HG03103 (cell line): ENCODE data around the gene ITGA11.

Experiments
- ATAC-seq: cut with Tn5 transposase; IDR thresholded peaks from one replicate; pipeline ENCODE4 v1.9.1; 2021; ENCODE audit warnings: low read depth; ENCODE audit not compliant: unreplicated experiment

ITGA11 gene

GRCh38 chr15:68364028-68364659 is 67.8 kb downstream of the ITGA11 start:
- no peak for ATAC-seq

GRCh38 chr15:68363353-68363752 is 68.6 kb downstream of the ITGA11 start:
- ATAC-seq, result no peak

DNA sequence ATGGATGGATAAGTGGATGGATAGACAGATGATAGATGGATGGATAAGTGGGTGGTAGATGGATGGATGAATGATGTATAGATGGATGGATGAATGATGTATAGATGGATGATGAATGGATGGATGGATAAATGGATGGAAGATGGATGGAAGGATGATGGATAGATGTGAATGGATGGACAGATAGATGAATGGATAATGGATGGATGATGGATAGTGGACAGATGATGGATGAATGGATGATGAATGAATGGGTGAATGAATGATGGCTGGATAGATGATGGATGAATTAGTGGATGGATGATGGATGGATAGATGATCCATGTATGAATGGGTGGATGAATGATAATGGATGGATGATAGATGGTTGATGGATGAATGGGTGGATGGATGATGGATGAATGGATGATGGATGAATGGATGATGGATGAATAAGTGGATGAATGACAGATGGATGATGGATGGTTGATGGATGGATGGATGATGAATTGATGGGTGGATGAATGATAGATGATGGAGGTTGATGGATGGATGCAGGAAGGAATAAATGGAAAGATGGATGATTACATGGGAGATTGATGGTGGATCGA is 69.3 kb downstream of the ITGA11 start:
- ATAC-seq, result no peak

DNA sequence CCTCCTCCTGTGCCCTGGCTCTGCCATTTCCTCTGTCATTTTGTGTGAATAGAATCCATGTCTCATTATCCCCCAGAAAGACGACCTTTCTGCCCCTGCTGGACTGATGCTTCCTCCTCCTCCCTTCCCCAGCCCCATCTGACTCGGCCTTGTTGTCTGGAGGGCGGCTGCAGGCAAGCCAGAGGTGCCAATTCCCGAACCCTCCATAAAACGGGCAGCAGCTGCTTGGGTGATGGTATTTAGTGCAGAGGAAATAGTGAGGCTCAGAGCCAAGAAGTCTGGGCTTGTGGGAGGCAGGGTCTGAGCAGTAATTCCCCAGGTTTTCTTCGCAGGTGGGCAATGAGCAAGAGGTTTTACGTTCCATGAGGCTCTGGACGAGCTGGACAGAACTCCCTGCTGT is 71.2 kb downstream of the ITGA11 start:
- ATAC-seq, result no peak

DNA sequence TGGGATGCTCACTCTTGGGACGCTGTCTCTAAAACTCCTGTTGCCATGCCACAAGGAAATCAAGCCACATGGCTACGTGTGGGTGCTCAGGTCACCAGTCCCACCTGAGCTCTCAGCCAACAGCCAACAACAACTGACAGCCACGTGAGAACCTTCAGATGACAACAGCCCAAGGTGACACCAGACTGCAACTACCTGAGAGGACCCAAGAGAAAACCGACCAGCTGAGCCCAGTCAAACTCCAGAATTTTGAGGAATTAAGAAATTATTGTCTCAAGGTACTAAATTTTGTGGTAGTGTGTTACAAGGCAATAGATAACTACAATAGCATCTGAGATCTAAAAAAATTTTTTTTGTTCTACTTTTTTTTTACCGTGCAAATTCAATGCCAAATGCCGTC is 75.2 kb downstream of the ITGA11 start:
- no peak for ATAC-seq

DNA sequence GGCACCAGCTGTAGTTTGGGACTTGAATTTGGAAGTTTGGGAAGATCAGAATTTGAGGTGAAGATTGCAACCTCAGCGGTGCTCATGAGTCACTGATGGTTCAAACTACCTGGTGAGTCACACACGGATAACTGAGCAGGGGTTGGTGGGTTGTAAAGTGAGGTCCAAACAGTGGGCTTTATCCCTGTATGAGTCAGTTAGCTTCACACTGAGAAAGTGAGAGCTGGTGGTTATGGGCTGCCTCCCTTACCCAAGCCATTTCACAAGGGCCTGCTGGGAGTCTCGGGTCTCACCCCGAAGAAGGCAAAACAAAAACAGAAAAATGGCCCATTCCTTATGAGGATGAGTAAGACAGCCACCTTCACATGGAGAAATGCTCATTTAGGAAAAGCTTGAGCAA is 77.0 kb downstream of the ITGA11 start:
- ATAC-seq, result no peak

GRCh38 chr15:68354268-68354667 is 77.7 kb downstream of the ITGA11 start:
- no peak for ATAC-seq

- ATAC-seq, result no peak
Measured at GRCh38 chr15:68353421-68354135, 78.4 kb downstream of the ITGA11 start.

GRCh38 chr15:68352401-68353062 is 79.4 kb downstream of the ITGA11 start:
- ATAC-seq, result no peak

GRCh38 chr15:68349151-68349550 is 82.8 kb downstream of the ITGA11 start:
- ATAC-seq, result no peak

DNA sequence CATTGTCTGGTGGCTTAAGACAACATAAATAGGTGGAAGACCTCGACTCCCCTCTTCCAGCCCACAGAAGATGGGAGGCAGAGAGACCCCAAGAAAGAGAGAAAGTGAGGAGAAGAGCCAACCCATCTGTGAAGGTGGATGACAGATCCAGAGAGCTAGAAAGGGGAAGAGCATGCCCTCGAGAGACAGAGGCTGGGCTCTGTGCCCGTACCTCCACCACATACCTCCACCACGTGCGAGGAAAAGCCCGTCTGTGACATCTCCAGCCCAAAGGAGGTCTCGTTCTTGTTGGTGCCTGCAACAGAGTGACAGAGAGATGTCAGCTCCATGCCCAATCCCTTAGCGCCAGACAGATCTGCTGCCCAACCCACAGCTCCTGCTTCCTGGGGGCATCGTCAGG is 83.4 kb downstream of the ITGA11 start:
- no peak for ATAC-seq

DNA sequence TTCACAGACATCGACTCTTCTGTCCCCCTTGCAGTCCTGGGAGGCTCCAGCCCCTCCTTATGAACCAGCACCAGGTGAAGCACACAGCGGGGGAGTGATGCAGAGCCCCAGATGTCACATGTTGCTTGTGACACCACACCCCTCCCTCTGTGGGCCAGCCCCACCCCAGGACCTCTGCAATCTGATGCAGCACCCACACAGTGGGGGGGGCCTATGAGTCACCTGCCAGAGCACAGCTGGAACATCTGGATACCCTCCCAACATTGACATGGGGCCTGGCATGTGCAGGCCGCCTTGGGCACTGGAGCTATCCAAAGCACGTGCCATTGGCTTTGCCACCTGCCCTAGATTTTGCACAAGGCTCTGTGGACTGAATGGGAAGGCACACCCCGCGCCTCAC is 83.9 kb downstream of the ITGA11 start:
- ATAC-seq, result no peak

DNA sequence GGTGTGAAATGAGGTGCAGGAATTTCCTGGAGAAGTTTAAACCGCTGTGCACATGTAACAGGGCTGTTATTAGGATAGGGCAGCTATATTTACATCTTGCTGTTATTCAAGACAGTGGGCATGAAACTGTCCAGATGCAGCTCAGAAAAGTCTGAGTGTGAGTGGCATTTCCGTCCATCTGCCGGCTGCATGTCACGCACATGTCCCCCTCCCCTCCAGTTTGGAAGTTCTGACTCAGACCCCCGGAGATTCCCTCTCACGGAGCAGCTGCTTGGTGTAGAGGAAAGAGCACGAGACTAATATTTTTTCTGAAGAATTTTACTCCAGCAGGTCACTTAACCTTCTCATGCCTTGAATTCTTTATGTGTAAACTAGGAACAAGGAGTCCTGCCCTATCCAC is 84.6 kb downstream of the ITGA11 start:
- no peak for ATAC-seq

DNA sequence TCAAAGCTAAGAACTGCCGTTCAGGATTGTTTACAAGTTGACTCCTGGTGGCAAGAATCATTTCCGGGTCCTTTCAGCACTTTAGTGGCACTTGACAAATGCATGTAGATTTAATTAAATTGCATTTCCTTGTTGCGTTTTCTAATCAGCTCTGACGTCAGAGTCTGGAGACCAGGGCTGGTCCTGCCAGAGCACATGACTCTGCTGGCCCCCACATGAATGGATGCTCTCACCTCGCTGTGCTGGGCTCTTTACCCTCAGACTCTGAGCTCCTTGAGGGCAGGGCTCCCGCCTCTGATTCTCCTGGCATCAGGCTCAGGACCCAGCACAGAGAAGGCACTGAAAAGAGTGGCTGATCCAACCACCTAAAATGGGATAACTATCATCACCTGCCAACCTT is 85.0 kb downstream of the ITGA11 start:
- ATAC-seq, result no peak

DNA sequence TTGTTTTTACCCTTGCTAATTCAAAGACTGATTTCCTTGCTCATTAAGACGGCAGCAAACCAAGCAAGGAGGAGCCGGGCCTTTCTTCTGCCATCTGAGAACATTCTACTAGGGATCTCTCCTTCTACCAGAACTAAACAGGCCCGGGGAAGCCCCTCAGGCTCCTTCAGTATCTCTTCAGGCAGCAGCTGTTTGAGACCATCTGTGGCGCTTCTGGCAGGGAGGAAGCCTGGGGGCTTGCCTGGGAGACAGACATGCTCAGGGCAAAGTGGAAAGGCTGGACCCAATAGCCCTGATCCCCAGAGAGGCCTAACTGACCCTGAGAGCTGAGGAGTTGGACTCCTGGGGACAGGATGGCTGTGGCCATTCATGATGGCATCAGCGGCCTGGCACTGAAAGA is 86.5 kb downstream of the ITGA11 start:
- no peak for ATAC-seq

GRCh38 chr15:68344600-68344999 is 87.4 kb downstream of the ITGA11 start:
- no peak for ATAC-seq

- ATAC-seq, result no peak
Measured at GRCh38 chr15:68343579-68344225, 88.3 kb downstream of the ITGA11 start.

- no peak for ATAC-seq
Measured at GRCh38 chr15:68341760-68342725, 89.9 kb downstream of the ITGA11 start.

- ATAC-seq, result no peak
Measured at GRCh38 chr15:68340726-68341671, 91.0 kb downstream of the ITGA11 start.
